HEK293 (cell line): ENCODE data around the gene KLC4.
"Not testable (repeated sequence)": the region's sequence is repeated elsewhere in the genome, so short reads cannot be mapped to it uniquely, and the experiment has no call there.

Experiments used
- CTCF ChIA-PET: fragments of 350-600 bp; formaldehyde crosslinking; extraction: SDS; loops from one replicate; lab custom pipeline; 2021; ENCODE audit warnings: antibody characterized with exemption; lab: Yijun Ruan, JAX
- POLR2A ChIA-PET: fragments of 300-600 bp; formaldehyde crosslinking; extraction: SDS; loops from one replicate; lab custom pipeline; 2020; ENCODE audit warnings: antibody characterized with exemption, inconsistent platforms; lab: Yijun Ruan, JAX
- H3K27ac ChIP-seq: fragments of 200-500 bp; sonication (Bioruptor generic); 2 replicates; pipeline ENCODE4 v1.5.1; 2014; ENCODE audit warnings: low read depth, low read length, control low read depth, inconsistent platforms; ENCODE audit errors: extremely low read depth
- H3K36me3 ChIP-seq, 2 experiments: fragments of 200-500 bp in 1 of 2; sonication (Bioruptor generic) in 1 of 2; 1 replicate in 1 of 2; 2 replicates in 1 of 2; pipeline ENCODE4 v1.5.1; 2014 to 2017; ENCODE audit warnings: inconsistent platforms in 2 of 2, low read length in 2 of 2; ENCODE audit not compliant: control insufficient read depth in 2 of 2, insufficient read depth in 1 of 2
- H3K4me1 ChIP-seq: fragments of 200-500 bp; sonication (Bioruptor generic); 2 replicates; pipeline ENCODE4 v1.5.1; 2014; ENCODE audit warnings: mild to moderate bottlenecking, low read length, inconsistent platforms; ENCODE audit not compliant: control insufficient read depth, insufficient read depth
- H3K4me3 ChIP-seq: 2 replicates; pipeline ENCODE4 v1.5.1; 2011; ENCODE audit warnings: low read depth, mild to moderate bottlenecking, control low read depth, low read length, moderate library complexity
- H3K9me3 ChIP-seq: fragments of 200-500 bp; sonication (Bioruptor generic); 2 replicates; pipeline ENCODE4 v1.5.1; 2014; ENCODE audit warnings: low read depth, low read length, inconsistent platforms; ENCODE audit not compliant: control insufficient read depth, insufficient read depth
- GLIS1 ChIP-seq: fragments of 450-650 bp; formaldehyde crosslinking; IDR thresholded peaks from 2 replicates; pipeline ENCODE4 v1.5.1; 2016; ENCODE audit warnings: missing biosample characterization, missing genetic modification characterization
- MYNN ChIP-seq: fragments of 450-650 bp; formaldehyde crosslinking; IDR thresholded peaks from 2 replicates; pipeline ENCODE4 v1.5.1; 2016; ENCODE audit warnings: missing biosample characterization, missing genetic modification characterization, borderline replicate concordance
- PRDM2 ChIP-seq: fragments of 450-650 bp; formaldehyde crosslinking; IDR thresholded peaks from 2 replicates; pipeline ENCODE4 v1.5.1; 2016; ENCODE audit warnings: missing biosample characterization, missing genetic modification characterization, borderline replicate concordance
- ZBTB8A ChIP-seq: fragments of 450-650 bp; formaldehyde crosslinking; IDR thresholded peaks from 2 replicates; pipeline ENCODE4 v1.5.1; 2016; ENCODE audit warnings: missing biosample characterization, missing genetic modification characterization
- ZFP69B ChIP-seq: fragments of 450-650 bp; formaldehyde crosslinking; IDR thresholded peaks from 2 replicates; pipeline ENCODE4 v1.5.1; 2016; ENCODE audit warnings: missing biosample characterization, missing genetic modification characterization
- ZNF10 ChIP-seq: fragments of 450-650 bp; formaldehyde crosslinking; IDR thresholded peaks from 2 replicates; pipeline ENCODE4 v1.5.1; 2017; ENCODE audit warnings: missing biosample characterization, missing genetic modification characterization
- ZNF175 ChIP-seq: fragments of 450-650 bp; formaldehyde crosslinking; IDR thresholded peaks from 2 replicates; pipeline ENCODE4 v1.5.1; 2016; ENCODE audit warnings: missing biosample characterization, missing genetic modification characterization
- ZNF18 ChIP-seq: fragments of 450-650 bp; formaldehyde crosslinking; IDR thresholded peaks from 2 replicates; pipeline ENCODE4 v1.5.1; 2016; ENCODE audit warnings: missing biosample characterization, missing genetic modification characterization
- ZNF266 ChIP-seq: fragments of 450-650 bp; formaldehyde crosslinking; IDR thresholded peaks from 2 replicates; pipeline ENCODE4 v1.5.1; 2016; ENCODE audit warnings: missing biosample characterization, missing genetic modification characterization, low read depth
- ZNF274 ChIP-seq, 2 experiments: fragments of 200-500 bp in 1 of 2; fragments of 450-650 bp in 1 of 2; sonication (Bioruptor generic) in 1 of 2; formaldehyde crosslinking in 1 of 2; IDR thresholded peaks; 2 replicates each; pipeline versions ENCODE4 v1.5.1 to v1.6.1; 2014 to 2016; ENCODE audit warnings: borderline replicate concordance in 1 of 2, inconsistent platforms in 1 of 2, low read length in 1 of 2, missing biosample characterization in 1 of 2, missing genetic modification characterization in 1 of 2
- ZNF311 ChIP-seq: fragments of 450-650 bp; formaldehyde crosslinking; IDR thresholded peaks from 2 replicates; pipeline ENCODE4 v1.5.1; 2017; ENCODE audit warnings: missing biosample characterization, missing genetic modification characterization, borderline replicate concordance
- ZNF341 ChIP-seq: fragments of 450-650 bp; formaldehyde crosslinking; IDR thresholded peaks from 2 replicates; pipeline ENCODE4; 2016; ENCODE audit warnings: low read depth, missing biosample characterization, missing genetic modification characterization
- ZNF398 ChIP-seq: fragments of 450-650 bp; formaldehyde crosslinking; IDR thresholded peaks from 2 replicates; pipeline ENCODE4 v1.5.1; 2017; ENCODE audit warnings: missing biosample characterization, missing genetic modification characterization
- ZNF639 ChIP-seq: fragments of 450-650 bp; formaldehyde crosslinking; IDR thresholded peaks from 2 replicates; pipeline ENCODE4 v1.5.1; 2016; ENCODE audit warnings: missing biosample characterization, missing genetic modification characterization
- ZNF677 ChIP-seq: fragments of 450-650 bp; IDR thresholded peaks from 2 replicates; pipeline ENCODE4 v1.5.0; 2018; ENCODE audit warnings: missing biosample characterization, mild to moderate bottlenecking, missing genetic modification characterization, moderate library complexity
- ZNF707 ChIP-seq: fragments of 450-650 bp; formaldehyde crosslinking; IDR thresholded peaks from 2 replicates; pipeline ENCODE4 v1.5.1; 2016; ENCODE audit warnings: missing biosample characterization, missing genetic modification characterization

Gene KLC4

GRCh38 chr6:43115365-43115764, 55.9 kb downstream of the KLC4 start:
- peaks cover 6% of the 10 kb centered on the region for H3K4me1 ChIP-seq
- POLR2A ChIA-PET, result interaction anchor here (0.7 kb wide), 1 partner anchor 112 kb away, joined by 7 read pairs; no protein-coding TSS in a partner anchor

GRCh38 chr6:43117466-43117865, 58.0 kb downstream of the KLC4 start:
- CTCF ChIA-PET, H3K4me3 ChIP-seq, H3K36me3 ChIP-seq, POLR2A ChIA-PET, H3K9me3 ChIP-seq, H3K27ac ChIP-seq: not testable (repeated sequence)
- peaks cover 11% of the 10 kb centered on the region for H3K4me1 ChIP-seq

More at GRCh38 chr6:43115365-43115764, 55.9 kb downstream of the KLC4 start:
- no peaks in the 10 kb centered on the region for H3K9me3 ChIP-seq
- H3K36me3 ChIP-seq, result no peaks in the 10 kb centered on the region
- H3K4me3 ChIP-seq, result no peak overlapping the region
- peak; percentile 74; the same call in 1 of the 2 replicates for TF ChIP-seq ZNF266 (tag by site-specific recombination)
- no peak for TF ChIP-seq ZFP69B (tag by site-specific recombination)
- TF ChIP-seq, all 188 proteins: peak for 1
- H3K27ac ChIP-seq, result no peak overlapping the region
- CTCF ChIA-PET, result interaction anchor here (0.6 to 1.0 kb wide), 2 partner anchors 27 to 1122 kb away, joined by 3 read pairs; no protein-coding TSS in a partner anchor

GRCh38 chr6:43119482-43119881, 60.1 kb downstream of the KLC4 start:
- Histone ChIP-seq H3K27ac (no peak overlapping the region), H3K4me3 (no peak overlapping the region), H3K4me1 (peaks cover 6% of the 10 kb centered on the region)
- no peak for TF ChIP-seq GLIS1 (tag by site-specific recombination)
- TF ChIP-seq ZNF311, result no peak
- TF ChIP-seq ZNF398 (tag by site-specific recombination), result no peak
- TF ChIP-seq MYNN (tag by site-specific recombination), result no peak
- no peak for TF ChIP-seq ZNF18
- no peak for TF ChIP-seq ZNF707 (tag by site-specific recombination)
- no peak for TF ChIP-seq ZNF639 (tag by site-specific recombination)
- TF ChIP-seq ZNF274 (IDR thresholded peaks at IDR 0.05; ENCODE audit: low read length), result no peak
- no peak for TF ChIP-seq ZNF274 (tag by site-specific recombination; IDR thresholded peaks at IDR 0.05; ENCODE audit: borderline replicate concordance)
- TF ChIP-seq ZNF10, result no peak
- no peak for TF ChIP-seq ZNF677
- no peak for TF ChIP-seq ZBTB8A (tag by site-specific recombination)
- no peak for TF ChIP-seq ZNF175 (tag by site-specific recombination)
- TF ChIP-seq ZNF341 (tag by site-specific recombination), result no peak
- TF ChIP-seq PRDM2 (tag by site-specific recombination), result no peak
- TF ChIP-seq, all 188 proteins: peak for 0
- POLR2A ChIA-PET, result interaction anchor here (2.4 kb wide), 1 partner anchor 43 kb away, joined by 15 read pairs; the partner anchor contains the start of gene PTK7
- no peaks in the 10 kb centered on the region for H3K36me3 ChIP-seq
- CTCF ChIA-PET, result interaction anchor here (0.6 to 1.1 kb wide), 2 partner anchors 19 to 125 kb away, joined by 3 read pairs; no protein-coding TSS in a partner anchor
- H3K9me3 ChIP-seq, result no peaks in the 10 kb centered on the region
